ENCODE measurements around the gene CDH11.

The CDH11 gene

GRCh38 chr16:64950262-64950661 is 171.6 kb downstream of the CDH11 start:
- peaks cover 6% of the 10 kb centered on the region for H3K36me3 ChIP-seq (ENCODE audit: control insufficient read depth, insufficient read depth, low read length)
- no peak overlapping the region for H3K27ac ChIP-seq (ENCODE audit: insufficient read depth, low read depth, low read length, poor library complexity, severe bottlenecking)
- H3K9me3 ChIP-seq (ENCODE audit: control insufficient read depth, low read length): no peaks in the 10 kb centered on the region
- WGBS, 2 experiments: 88 to 91% methylated on average over 7 of the region's 7 CpGs
- no peaks in the 10 kb centered on the region for H3K27me3 ChIP-seq (ENCODE audit: control insufficient read depth, insufficient read depth, low read length, poor library complexity, severe bottlenecking)
- H3K4me3 ChIP-seq (ENCODE audit: insufficient read depth, low read depth, low read length): no peak overlapping the region
- no peaks in the 10 kb centered on the region for H3K4me1 ChIP-seq (ENCODE audit: control insufficient read depth, insufficient read depth, low read length)

DNA sequence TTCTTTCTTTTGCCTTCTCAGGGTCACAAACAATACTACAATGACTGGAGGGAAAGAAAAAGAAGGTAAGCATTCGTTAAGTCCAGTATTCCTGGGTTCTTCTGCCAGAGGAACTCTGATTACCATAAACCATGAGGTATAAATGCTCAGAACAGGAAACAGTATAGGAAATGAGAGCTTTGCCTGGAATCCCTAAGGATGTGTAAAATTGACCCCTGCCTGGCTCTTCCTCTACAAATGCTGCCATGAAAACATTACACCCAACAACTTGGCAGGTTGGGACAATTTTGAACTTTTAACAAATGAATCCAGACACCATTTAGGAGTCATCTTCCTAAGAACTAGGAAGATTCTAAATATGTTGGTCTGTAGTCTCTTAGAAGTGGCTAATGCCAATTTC is 173.8 kb downstream of the CDH11 start:
- Histone ChIP-seq H3K9me3 (ENCODE audit: control insufficient read depth, low read length) (no peaks in the 10 kb centered on the region), H3K27me3 (ENCODE audit: control insufficient read depth, insufficient read depth, low read length, poor library complexity, severe bottlenecking) (no peaks in the 10 kb centered on the region), H3K27ac (ENCODE audit: insufficient read depth, low read depth, low read length, poor library complexity, severe bottlenecking) (no peak overlapping the region), H3K4me1 (ENCODE audit: control insufficient read depth, insufficient read depth, low read length) (no peaks in the 10 kb centered on the region), H3K36me3 (ENCODE audit: control insufficient read depth, insufficient read depth, low read length) (peaks cover 6% of the 10 kb centered on the region), H3K4me3 (ENCODE audit: insufficient read depth, low read depth, low read length) (no peak overlapping the region)
- 88 to 90% methylated on average over 1 of the region's 1 CpG for WGBS, 2 experiments

GRCh38 chr16:64947651-64948050 is 174.2 kb downstream of the CDH11 start:
- Histone ChIP-seq H3K27ac (ENCODE audit: insufficient read depth, low read depth, low read length, poor library complexity, severe bottlenecking) (no peak overlapping the region), H3K4me1 (ENCODE audit: control insufficient read depth, insufficient read depth, low read length) (no peaks in the 10 kb centered on the region), H3K4me3 (ENCODE audit: insufficient read depth, low read depth, low read length) (no peak overlapping the region), H3K36me3 (ENCODE audit: control insufficient read depth, insufficient read depth, low read length) (peaks cover 6% of the 10 kb centered on the region), H3K27me3 (ENCODE audit: control insufficient read depth, insufficient read depth, low read length, poor library complexity, severe bottlenecking) (no peaks in the 10 kb centered on the region), H3K9me3 (ENCODE audit: control insufficient read depth, low read length) (no peaks in the 10 kb centered on the region)
- 96 to 98% methylated on average over 12 of the region's 12 CpGs for WGBS, 2 experiments

DNA sequence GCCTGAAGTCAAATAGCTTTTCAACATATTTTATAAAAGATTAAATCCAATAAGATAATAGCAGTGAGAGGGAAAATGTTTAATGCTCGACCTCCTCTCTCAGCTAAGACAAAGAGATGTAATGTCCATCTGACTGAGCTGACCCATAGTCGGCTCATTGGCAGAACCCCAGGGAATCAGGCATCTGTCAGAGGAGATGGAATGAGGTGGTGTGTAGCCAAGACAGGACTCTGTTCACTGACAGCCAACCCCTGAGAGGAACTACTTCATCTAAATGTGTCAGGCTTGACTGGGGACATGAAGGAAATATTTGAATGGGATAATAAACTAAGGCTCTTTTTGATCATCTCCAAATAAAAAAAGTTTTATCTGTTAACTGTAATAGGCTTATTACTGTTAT is 188.0 kb downstream of the CDH11 start:
- Histone ChIP-seq H3K9me3 (ENCODE audit: control insufficient read depth, low read length) (no peaks in the 10 kb centered on the region), H3K27ac (ENCODE audit: insufficient read depth, low read depth, low read length, poor library complexity, severe bottlenecking) (no peak overlapping the region), H3K4me3 (ENCODE audit: insufficient read depth, low read depth, low read length) (no peak overlapping the region), H3K36me3 (ENCODE audit: control insufficient read depth, insufficient read depth, low read length) (no peaks in the 10 kb centered on the region), H3K4me1 (ENCODE audit: control insufficient read depth, insufficient read depth, low read length) (no peaks in the 10 kb centered on the region), H3K27me3 (ENCODE audit: control insufficient read depth, insufficient read depth, low read length, poor library complexity, severe bottlenecking) (no peaks in the 10 kb centered on the region)
- 62 to 75% methylated on average over 2 of the region's 2 CpGs for WGBS, 2 experiments

DNA sequence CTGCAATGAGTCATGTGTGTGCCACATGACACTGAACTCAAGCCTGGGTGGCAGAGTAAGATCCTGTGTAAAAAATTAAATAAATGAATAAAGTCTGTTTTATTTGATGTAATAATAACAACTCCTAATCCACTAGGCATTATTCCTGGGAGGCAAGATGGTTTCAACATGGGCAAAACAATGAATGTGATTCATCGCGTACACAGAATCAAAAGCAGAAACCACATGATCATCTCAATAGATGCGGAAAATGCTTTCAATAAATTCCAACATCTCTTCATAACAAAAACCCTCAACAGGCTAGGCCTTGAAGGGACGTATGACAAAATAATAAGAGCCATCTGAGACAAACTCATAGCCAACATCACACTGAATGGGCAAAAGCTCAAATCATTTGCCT is 195.4 kb downstream of the CDH11 start:
- WGBS, 2 experiments: 89 to 93% methylated on average over 4 of the region's 4 CpGs
- H3K4me1 ChIP-seq (ENCODE audit: control insufficient read depth, insufficient read depth, low read length): no peaks in the 10 kb centered on the region
- no peak overlapping the region for H3K27ac ChIP-seq (ENCODE audit: insufficient read depth, low read depth, low read length, poor library complexity, severe bottlenecking)
- no peaks in the 10 kb centered on the region for H3K27me3 ChIP-seq (ENCODE audit: control insufficient read depth, insufficient read depth, low read length, poor library complexity, severe bottlenecking)
- H3K36me3 ChIP-seq (ENCODE audit: control insufficient read depth, insufficient read depth, low read length): no peaks in the 10 kb centered on the region
- no peaks in the 10 kb centered on the region for H3K9me3 ChIP-seq (ENCODE audit: control insufficient read depth, low read length)
- H3K4me3 ChIP-seq (ENCODE audit: insufficient read depth, low read depth, low read length): no peak overlapping the region

GRCh38 chr16:64925166-64925565 is 196.7 kb downstream of the CDH11 start:
- H3K4me1 ChIP-seq (ENCODE audit: control insufficient read depth, insufficient read depth, low read length): no peaks in the 10 kb centered on the region
- no peaks in the 10 kb centered on the region for H3K36me3 ChIP-seq (ENCODE audit: control insufficient read depth, insufficient read depth, low read length)
- no peak overlapping the region for H3K4me3 ChIP-seq (ENCODE audit: insufficient read depth, low read depth, low read length)
- no peak overlapping the region for H3K27ac ChIP-seq (ENCODE audit: insufficient read depth, low read depth, low read length, poor library complexity, severe bottlenecking)
- H3K27me3 ChIP-seq (ENCODE audit: control insufficient read depth, insufficient read depth, low read length, poor library complexity, severe bottlenecking): no peaks in the 10 kb centered on the region
- no peaks in the 10 kb centered on the region for H3K9me3 ChIP-seq (ENCODE audit: control insufficient read depth, low read length)

DNA sequence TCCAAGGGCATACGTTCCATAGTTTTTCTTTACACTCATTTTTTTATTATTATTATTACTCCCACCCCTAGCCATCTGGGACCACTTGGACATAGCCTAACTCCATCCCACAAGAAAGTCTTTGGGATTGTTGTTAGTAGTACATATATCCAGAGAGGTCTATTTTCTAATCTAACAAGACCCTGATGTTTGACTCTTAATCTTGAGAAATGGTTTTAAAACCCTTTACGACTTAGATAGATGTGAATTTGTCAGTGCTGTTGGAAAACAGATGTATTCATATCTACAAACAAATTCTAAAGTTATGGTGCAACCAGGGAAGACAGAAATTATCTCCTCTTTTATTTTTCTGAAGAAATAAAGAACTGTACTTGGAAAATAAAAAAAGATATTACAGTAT is 197.8 kb downstream of the CDH11 start:
- no peaks in the 10 kb centered on the region for H3K36me3 ChIP-seq (ENCODE audit: control insufficient read depth, insufficient read depth, low read length)
- H3K9me3 ChIP-seq (ENCODE audit: control insufficient read depth, low read length): no peaks in the 10 kb centered on the region
- H3K27ac ChIP-seq (ENCODE audit: insufficient read depth, low read depth, low read length, poor library complexity, severe bottlenecking): no peak overlapping the region
- WGBS, 2 experiments: 0% methylated on average over 1 of the region's 2 CpGs
- H3K4me3 ChIP-seq (ENCODE audit: insufficient read depth, low read depth, low read length): no peak overlapping the region
- H3K27me3 ChIP-seq (ENCODE audit: control insufficient read depth, insufficient read depth, low read length, poor library complexity, severe bottlenecking): no peaks in the 10 kb centered on the region
- H3K4me1 ChIP-seq (ENCODE audit: control insufficient read depth, insufficient read depth, low read length): no peaks in the 10 kb centered on the region

DNA sequence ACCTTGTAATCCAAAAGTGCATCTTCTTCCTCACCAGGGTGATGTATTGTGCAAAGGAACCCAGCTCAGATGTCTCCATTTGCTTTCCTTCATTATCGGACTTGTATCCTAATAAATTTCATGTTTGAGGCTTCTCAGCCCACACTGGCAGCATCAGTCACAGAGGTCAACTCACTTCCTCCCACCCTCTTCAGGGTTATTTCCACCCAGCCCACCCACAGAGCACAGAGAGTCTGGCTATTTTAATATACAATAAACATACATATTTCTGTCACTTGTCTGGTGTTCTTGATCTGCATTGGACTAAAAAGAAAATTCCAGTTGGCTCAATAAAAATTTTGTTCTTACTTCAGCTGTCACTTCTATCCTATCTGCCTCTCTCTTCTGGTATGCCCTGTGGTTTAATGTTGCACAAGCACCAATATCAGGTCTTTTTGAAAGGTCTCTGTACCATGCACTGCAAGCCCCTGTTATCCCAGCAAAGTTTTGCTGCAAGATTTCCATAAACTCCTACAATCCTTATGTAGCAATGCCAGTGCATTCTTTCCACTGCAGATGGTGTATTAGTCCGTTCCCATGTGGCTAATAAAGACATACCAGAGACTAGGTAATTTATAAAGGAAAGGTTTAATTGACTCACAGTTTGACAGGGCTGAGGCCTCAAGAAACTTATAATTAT is 201.8 kb downstream of the CDH11 start:
- Histone ChIP-seq H3K27ac (ENCODE audit: insufficient read depth, low read depth, low read length, poor library complexity, severe bottlenecking) (no peak overlapping the region), H3K9me3 (ENCODE audit: control insufficient read depth, low read length) (no peaks in the 10 kb centered on the region), H3K4me3 (ENCODE audit: insufficient read depth, low read depth, low read length) (no peak overlapping the region), H3K36me3 (ENCODE audit: control insufficient read depth, insufficient read depth, low read length) (no peaks in the 10 kb centered on the region), H3K4me1 (ENCODE audit: control insufficient read depth, insufficient read depth, low read length) (no peaks in the 10 kb centered on the region), H3K27me3 (ENCODE audit: control insufficient read depth, insufficient read depth, low read length, poor library complexity, severe bottlenecking) (no peaks in the 10 kb centered on the region)
- WGBS, 2 experiments: 84 to 90% methylated on average over 2 of the region's 2 CpGs

DNA sequence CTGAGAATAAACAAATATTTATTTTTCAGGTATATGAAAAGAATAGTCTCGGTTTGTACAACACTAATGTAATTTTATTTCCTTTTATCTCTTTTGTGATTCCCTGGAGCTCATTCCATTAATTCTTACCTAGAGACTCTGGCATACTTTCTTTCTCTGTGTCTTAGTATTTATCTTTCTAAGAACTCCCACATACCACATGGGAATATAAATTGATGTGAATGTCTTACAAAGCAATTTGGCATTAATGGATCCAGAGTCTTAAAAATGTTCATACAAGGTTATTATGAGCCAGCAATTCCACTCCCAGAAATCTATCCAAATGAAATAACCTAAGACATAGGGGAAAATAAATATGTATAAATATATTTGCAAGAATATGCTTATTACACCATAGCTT is 202.7 kb downstream of the CDH11 start:
- no peak overlapping the region for H3K27ac ChIP-seq (ENCODE audit: insufficient read depth, low read depth, low read length, poor library complexity, severe bottlenecking)
- H3K36me3 ChIP-seq (ENCODE audit: control insufficient read depth, insufficient read depth, low read length): no peaks in the 10 kb centered on the region
- H3K27me3 ChIP-seq (ENCODE audit: control insufficient read depth, insufficient read depth, low read length, poor library complexity, severe bottlenecking): no peaks in the 10 kb centered on the region
- H3K4me1 ChIP-seq (ENCODE audit: control insufficient read depth, insufficient read depth, low read length): no peaks in the 10 kb centered on the region
- H3K9me3 ChIP-seq (ENCODE audit: control insufficient read depth, low read length): no peaks in the 10 kb centered on the region
- WGBS, 2 experiments: 71% methylated on average over 1 of the region's 1 CpG; no CpG with 5 or more reads in 1 of the 2 experiments
- H3K4me3 ChIP-seq (ENCODE audit: insufficient read depth, low read depth, low read length): no peak overlapping the region

- WGBS, 2 experiments: 49 to 56% methylated on average over 2 of the region's 2 CpGs
Observed at GRCh38 chr16:64916051-64916450, 205.8 kb downstream of the CDH11 start.

GRCh38 chr16:64910356-64910755 is 211.5 kb downstream of the CDH11 start:
- Histone ChIP-seq H3K27me3 (ENCODE audit: control insufficient read depth, insufficient read depth, low read length, poor library complexity, severe bottlenecking) (no peaks in the 10 kb centered on the region), H3K27ac (ENCODE audit: insufficient read depth, low read depth, low read length, poor library complexity, severe bottlenecking) (no peak overlapping the region), H3K36me3 (ENCODE audit: control insufficient read depth, insufficient read depth, low read length) (no peaks in the 10 kb centered on the region), H3K9me3 (ENCODE audit: control insufficient read depth, low read length) (no peaks in the 10 kb centered on the region), H3K4me3 (ENCODE audit: insufficient read depth, low read depth, low read length) (no peak overlapping the region), H3K4me1 (ENCODE audit: control insufficient read depth, insufficient read depth, low read length) (no peaks in the 10 kb centered on the region)
- WGBS, 2 experiments: 77 to 82% methylated on average over 6 of the region's 6 CpGs

More at GRCh38 chr16:64916051-64916450, 205.8 kb downstream of the CDH11 start:
- no peaks in the 10 kb centered on the region for H3K9me3 ChIP-seq (ENCODE audit: control insufficient read depth, low read length)
- no peak overlapping the region for H3K4me3 ChIP-seq (ENCODE audit: insufficient read depth, low read depth, low read length)
- H3K36me3 ChIP-seq (ENCODE audit: control insufficient read depth, insufficient read depth, low read length): no peaks in the 10 kb centered on the region
- H3K27ac ChIP-seq (ENCODE audit: insufficient read depth, low read depth, low read length, poor library complexity, severe bottlenecking): no peak overlapping the region
- H3K4me1 ChIP-seq (ENCODE audit: control insufficient read depth, insufficient read depth, low read length): no peaks in the 10 kb centered on the region
- no peaks in the 10 kb centered on the region for H3K27me3 ChIP-seq (ENCODE audit: control insufficient read depth, insufficient read depth, low read length, poor library complexity, severe bottlenecking)
